NOMO-1 treated with DMSO at 0.1 percent for 48 hours (cell line): ENCODE measurements around the gene SNX12.
"Not testable (repeated sequence)": the region's sequence is repeated elsewhere in the genome, so short reads cannot be mapped to it uniquely, and the experiment has no call there.

Source experiments
- DNase-seq: peaks from one replicate; lab custom pipeline; 2025; ENCODE audit not compliant: unreplicated experiment; lab: John Stamatoyannopoulos, UW

Gene SNX12

GRCh38 chrX:71095033-71095432 lies 26.9 kb upstream of the SNX12 start:
- no peak for DNase-seq

- DNase-seq, result no peak
Measured at GRCh38 chrX:71091263-71091662, 23.1 kb upstream of the SNX12 start.

- no peak for DNase-seq
Measured at GRCh38 chrX:71085900-71086299, 17.8 kb upstream of the SNX12 start.

GRCh38 chrX:71082822-71083221 lies 14.7 kb upstream of the SNX12 start:
- DNase-seq, result no peak

GRCh38 chrX:71082124-71082647 lies 14.1 kb upstream of the SNX12 start:
- DNase-seq, result no peak

- no peak for DNase-seq
Measured at GRCh38 chrX:71081330-71082123, 13.4 kb upstream of the SNX12 start.

- DNase-seq, result no peak
Measured at GRCh38 chrX:71070531-71070930, 2.4 kb upstream of the SNX12 start.

- DNase-seq, result no peak
Measured at GRCh38 chrX:71067712-71068043, 456 bp downstream of the SNX12 start.

- no peak for DNase-seq
Measured at GRCh38 chrX:71067089-71067488, 1.0 kb downstream of the SNX12 start.

GRCh38 chrX:71060127-71060526 lies 8.0 kb downstream of the SNX12 start:
- DNase-seq, result no peak

- DNase-seq, result peak; percentile 50
Measured at GRCh38 chrX:71057848-71058530, 10.1 kb downstream of the SNX12 start.

- DNase-seq, result peak; percentile 44
Measured at GRCh38 chrX:71056867-71057266, 11.3 kb downstream of the SNX12 start.

GRCh38 chrX:71053217-71053621 lies 14.9 kb downstream of the SNX12 start:
- no peak for DNase-seq

GRCh38 chrX:71052721-71053120 lies 15.4 kb downstream of the SNX12 start:
- no peak for DNase-seq

- DNase-seq, result not testable (repeated sequence)
Measured at GRCh38 chrX:71047891-71048290, 20.2 kb downstream of the SNX12 start.

- DNase-seq, result no peak
Measured at GRCh38 chrX:71017396-71017939, 50.7 kb downstream of the SNX12 start.
